HepG2 (cell line): ENCODE measurements around the gene FBXO10. TPM values are rescaled to one million over a fixed set of nuclear protein-coding genes. Genes with fewer than 3 reads are reported as not detected.

Source experiments
- GTF2F1 ChIP-seq: fragments of 150-350 bp; IDR thresholded peaks from 2 replicates; pipeline ENCODE4 v1.6.1; 2014; ENCODE audit warnings: low read length
- ISL2 ChIP-seq: sonication (generic); formaldehyde crosslinking; IDR thresholded peaks from 2 replicates; pipeline ENCODE4 v1.5.0; 2020; ENCODE audit warnings: missing genetic modification reagents
- YY1 ChIP-seq: IDR thresholded peaks from 2 replicates; pipeline ENCODE4 v1.6.1; 2011; ENCODE audit warnings: low read length, low read depth, moderate library complexity, mild to moderate bottlenecking; ENCODE audit not compliant: insufficient read depth, insufficient replicate concordance
- ZNF430 ChIP-seq: sonication (generic); formaldehyde crosslinking; IDR thresholded peaks from 2 replicates; pipeline ENCODE4 v1.9.0; 2021; ENCODE audit warnings: mild to moderate bottlenecking, missing genetic modification reagents
- ZNF501 ChIP-seq: sonication (generic); formaldehyde crosslinking; IDR thresholded peaks from 2 replicates; pipeline ENCODE4 v1.5.1; 2020; ENCODE audit warnings: mild to moderate bottlenecking, moderate library complexity, missing genetic modification reagents
- ZNF644 ChIP-seq: IDR thresholded peaks from 2 replicates; pipeline ENCODE4 v1.6.1; 2016; ENCODE audit warnings: low read depth
- polyA plus RNA-seq, 8 experiments: library from polyadenylated mRNA; depleted of rRNA in 3 of 8; stranded (reverse) in 7 of 8; unstranded in 1 of 8; fragments of >200 nt; fragmentation: Illumina TruSeq in 4 of 8; extraction: Trizol in 4 of 8; gene quantifications; 2 replicates each; pipeline versions ENCODE4 v1.2.1 to v1.2.3, GENCODE V29; 2011 to 2016; ENCODE audit warnings: low read depth in 4 of 8, missing spikeins in 1 of 8, mixed read lengths in 1 of 8; ENCODE audit not compliant: insufficient read depth in 1 of 8
- total RNA-seq, 5 experiments: library from RNA; depleted of rRNA; stranded (reverse); fragments of >200 nt; fragmentation: Illumina TruSeq; extraction: Trizol; gene quantifications; 2 replicates each; pipeline ENCODE4 v1.2.3, GENCODE V29; 2016; ENCODE audit warnings: low read depth in 1 of 5
- TF ChIP-seq, protein P1 (sequence below): sonication (generic); formaldehyde crosslinking; IDR thresholded peaks from 2 replicates; pipeline ENCODE4 v1.4.0; 2020; ENCODE audit warnings: missing genetic modification reagents, mild to moderate bottlenecking, borderline replicate concordance
- TF ChIP-seq, protein P2 (sequence below): sonication (generic); formaldehyde crosslinking; IDR thresholded peaks from 2 replicates; pipeline ENCODE4 v1.4.0; 2020; ENCODE audit warnings: missing genetic modification reagents
- TF ChIP-seq, protein P3 (sequence below): sonication (generic); formaldehyde crosslinking; IDR thresholded peaks from 2 replicates; pipeline ENCODE4 v1.4.0; 2020; ENCODE audit warnings: mild to moderate bottlenecking, missing genetic modification reagents
- TF ChIP-seq, protein P4 (sequence below): sonication (generic); formaldehyde crosslinking; IDR thresholded peaks from 2 replicates; pipeline ENCODE4 v1.5.0; 2020; ENCODE audit warnings: mild to moderate bottlenecking, missing genetic modification reagents
- TF ChIP-seq, protein P5 (sequence below), 2 experiments: fragments of 450-650 bp in 1 of 2; sonication (generic) in 1 of 2; formaldehyde crosslinking; IDR thresholded peaks; 2 replicates each; pipeline versions ENCODE4 v1.5.0 to v1.8.0; 2020 to 2022; ENCODE audit warnings: mild to moderate bottlenecking in 1 of 2, missing genetic modification reagents in 1 of 2

FBXO10 gene
- total and polyA plus RNA-seq, 2 of the 13 experiments (the other 11 are each of a cell fraction or from before 2014, with no cell fraction given): 3.1 to 5.1 TPM

DNA sequence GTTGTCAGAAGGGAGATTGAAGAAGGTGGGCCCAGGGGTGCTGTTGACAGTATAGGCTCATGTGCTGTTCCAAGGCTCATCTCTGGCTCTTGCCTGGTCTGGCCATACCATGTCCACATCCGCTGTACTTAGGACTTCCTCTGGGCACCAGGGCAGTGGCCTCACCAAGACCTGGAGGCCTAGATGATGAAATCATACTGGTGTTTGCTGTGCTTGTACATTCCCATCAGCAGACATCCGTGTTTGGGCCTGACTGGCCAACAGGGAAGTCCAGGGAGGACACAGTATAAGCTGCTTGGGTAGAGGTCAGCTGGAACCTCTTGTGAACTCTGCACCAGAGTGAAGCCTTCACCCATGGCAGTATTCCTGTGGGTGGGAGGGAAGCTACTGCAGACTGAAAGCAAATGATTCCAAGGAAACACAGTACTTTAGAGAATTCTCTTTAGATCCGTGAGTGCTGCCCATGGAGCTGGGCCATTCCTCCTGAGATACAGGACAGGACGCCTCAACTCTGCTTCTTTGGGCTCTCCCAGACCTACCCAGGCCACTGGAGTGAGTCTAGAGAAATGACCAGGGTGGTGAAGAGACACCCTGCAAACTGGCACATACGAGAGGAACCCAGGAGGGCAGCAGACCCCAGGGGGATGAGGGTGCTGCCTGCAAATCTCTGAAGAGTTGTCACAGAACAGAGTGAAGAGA lies 67.9 kb downstream of the FBXO10 start (continued):
- TF ChIP-seq, protein P1, sequence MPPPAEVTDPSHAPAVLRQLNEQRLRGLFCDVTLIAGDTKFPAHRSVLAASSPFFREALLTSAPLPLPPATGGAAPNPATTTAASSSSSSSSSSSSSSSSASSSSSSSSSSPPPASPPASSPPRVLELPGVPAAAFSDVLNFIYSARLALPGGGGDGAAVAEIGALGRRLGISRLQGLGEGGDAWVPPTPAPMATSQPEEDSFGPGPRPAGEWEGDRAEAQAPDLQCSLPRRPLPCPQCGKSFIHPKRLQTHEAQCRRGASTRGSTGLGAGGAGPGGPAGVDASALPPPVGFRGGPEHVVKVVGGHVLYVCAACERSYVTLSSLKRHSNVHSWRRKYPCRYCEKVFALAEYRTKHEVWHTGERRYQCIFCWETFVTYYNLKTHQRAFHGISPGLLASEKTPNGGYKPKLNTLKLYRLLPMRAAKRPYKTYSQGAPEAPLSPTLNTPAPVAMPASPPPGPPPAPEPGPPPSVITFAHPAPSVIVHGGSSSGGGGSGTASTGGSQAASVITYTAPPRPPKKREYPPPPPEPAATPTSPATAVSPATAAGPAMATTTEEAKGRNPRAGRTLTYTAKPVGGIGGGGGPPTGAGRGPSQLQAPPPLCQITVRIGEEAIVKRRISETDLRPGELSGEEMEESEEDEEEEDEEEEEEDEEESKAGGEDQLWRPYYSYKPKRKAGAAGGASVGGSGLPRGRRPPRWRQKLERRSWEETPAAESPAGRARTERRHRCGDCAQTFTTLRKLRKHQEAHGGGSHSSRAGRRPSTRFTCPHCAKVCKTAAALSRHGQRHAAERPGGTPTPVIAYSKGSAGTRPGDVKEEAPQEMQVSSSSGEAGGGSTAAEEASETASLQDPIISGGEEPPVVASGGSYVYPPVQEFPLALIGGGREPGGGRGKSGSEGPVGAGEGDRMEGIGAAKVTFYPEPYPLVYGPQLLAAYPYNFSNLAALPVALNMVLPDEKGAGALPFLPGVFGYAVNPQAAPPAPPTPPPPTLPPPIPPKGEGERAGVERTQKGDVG (CRISPR knock-in tag): no peak
- peak; percentile 98 for TF ChIP-seq ZNF644
- peak; percentile 68; the same call in 1 of the 2 replicates for TF ChIP-seq ISL2 (CRISPR knock-in tag)
- TF ChIP-seq YY1: peak; percentile 12
- TF ChIP-seq, protein P2, sequence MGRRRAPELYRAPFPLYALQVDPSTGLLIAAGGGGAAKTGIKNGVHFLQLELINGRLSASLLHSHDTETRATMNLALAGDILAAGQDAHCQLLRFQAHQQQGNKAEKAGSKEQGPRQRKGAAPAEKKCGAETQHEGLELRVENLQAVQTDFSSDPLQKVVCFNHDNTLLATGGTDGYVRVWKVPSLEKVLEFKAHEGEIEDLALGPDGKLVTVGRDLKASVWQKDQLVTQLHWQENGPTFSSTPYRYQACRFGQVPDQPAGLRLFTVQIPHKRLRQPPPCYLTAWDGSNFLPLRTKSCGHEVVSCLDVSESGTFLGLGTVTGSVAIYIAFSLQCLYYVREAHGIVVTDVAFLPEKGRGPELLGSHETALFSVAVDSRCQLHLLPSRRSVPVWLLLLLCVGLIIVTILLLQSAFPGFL (CRISPR knock-in tag): no peak
- TF ChIP-seq, protein P3, sequence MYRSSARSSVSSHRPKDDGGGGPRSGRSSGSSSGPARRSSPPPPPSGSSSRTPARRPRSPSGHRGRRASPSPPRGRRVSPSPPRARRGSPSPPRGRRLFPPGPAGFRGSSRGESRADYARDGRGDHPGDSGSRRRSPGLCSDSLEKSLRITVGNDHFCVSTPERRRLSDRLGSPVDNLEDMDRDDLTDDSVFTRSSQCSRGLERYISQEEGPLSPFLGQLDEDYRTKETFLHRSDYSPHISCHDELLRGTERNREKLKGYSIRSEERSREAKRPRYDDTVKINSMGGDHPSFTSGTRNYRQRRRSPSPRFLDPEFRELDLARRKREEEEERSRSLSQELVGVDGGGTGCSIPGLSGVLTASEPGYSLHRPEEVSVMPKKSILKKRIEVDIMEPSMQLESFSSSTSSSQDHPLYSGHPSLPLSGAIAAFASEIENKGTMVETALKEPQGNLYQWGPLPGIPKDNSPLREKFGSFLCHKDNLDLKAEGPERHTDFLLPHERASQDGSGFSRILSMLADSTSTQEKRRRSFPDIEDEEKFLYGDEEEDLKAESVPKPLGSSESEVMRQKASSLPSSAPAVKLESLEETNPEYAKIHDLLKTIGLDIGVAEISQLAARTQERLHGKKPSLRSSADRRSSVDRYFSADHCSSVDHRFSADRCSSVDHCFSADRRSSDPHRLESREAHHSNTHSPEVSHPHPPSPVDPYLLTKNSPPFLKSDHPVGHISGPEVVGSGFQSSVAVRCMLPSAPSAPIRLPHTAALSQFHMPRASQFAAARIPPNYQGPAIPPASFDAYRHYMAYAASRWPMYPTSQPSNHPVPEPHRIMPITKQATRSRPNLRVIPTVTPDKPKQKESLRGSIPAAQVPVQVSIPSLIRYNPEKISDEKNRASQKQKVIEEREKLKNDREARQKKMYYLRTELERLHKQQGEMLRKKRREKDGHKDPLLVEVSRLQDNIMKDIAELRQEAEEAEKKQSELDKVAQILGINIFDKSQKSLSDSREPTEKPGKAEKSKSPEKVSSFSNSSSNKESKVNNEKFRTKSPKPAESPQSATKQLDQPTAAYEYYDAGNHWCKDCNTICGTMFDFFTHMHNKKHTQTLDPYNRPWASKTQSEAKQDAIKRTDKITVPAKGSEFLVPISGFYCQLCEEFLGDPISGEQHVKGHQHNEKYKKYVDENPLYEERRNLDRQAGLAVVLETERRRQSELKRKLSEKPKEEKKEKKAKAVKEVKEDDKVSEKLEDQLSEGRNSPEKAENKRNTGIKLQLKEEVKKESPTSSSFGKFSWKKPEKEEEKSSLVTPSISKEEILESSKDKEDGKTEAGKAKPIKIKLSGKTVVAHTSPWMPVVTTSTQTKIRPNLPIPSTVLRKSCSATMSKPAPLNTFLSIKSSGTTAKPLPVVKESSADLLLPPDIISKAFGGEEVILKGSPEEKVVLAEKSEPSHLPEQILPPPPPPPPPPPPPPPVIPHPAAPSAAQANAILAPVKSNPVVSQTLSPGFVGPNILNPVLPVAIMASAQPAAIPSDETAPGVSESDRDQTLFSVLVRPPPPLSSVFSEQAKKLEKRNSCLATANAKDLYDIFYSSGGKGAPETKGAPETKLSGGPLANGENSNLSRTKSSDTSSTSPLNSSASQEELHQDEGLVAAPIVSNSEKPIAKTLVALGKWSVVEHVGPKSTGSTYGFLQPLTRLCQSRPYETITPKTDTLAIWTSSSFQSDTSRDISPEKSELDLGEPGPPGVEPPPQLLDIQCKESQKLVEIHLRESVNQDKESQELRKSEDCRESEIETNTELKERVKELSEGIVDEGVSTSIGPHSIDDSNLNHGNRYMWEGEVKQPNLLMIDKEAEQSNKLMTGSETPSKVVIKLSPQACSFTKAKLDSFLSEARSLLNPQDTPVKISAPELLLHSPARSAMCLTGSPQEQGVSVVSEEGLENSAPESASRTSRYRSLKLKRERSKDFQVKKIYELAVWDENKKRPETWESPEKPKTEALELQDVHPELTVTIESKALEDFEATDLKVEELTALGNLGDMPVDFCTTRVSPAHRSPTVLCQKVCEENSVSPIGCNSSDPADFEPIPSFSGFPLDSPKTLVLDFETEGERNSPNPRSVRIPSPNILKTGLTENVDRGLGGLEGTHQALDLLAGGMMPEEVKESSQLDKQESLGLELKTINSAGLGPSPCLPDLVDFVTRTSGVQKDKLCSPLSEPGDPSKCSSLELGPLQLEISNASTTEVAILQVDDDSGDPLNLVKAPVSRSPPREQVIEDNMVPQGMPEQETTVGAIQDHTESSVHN: peak; percentile 77; the same call in 1 of the 2 replicates
- TF ChIP-seq, protein P4, sequence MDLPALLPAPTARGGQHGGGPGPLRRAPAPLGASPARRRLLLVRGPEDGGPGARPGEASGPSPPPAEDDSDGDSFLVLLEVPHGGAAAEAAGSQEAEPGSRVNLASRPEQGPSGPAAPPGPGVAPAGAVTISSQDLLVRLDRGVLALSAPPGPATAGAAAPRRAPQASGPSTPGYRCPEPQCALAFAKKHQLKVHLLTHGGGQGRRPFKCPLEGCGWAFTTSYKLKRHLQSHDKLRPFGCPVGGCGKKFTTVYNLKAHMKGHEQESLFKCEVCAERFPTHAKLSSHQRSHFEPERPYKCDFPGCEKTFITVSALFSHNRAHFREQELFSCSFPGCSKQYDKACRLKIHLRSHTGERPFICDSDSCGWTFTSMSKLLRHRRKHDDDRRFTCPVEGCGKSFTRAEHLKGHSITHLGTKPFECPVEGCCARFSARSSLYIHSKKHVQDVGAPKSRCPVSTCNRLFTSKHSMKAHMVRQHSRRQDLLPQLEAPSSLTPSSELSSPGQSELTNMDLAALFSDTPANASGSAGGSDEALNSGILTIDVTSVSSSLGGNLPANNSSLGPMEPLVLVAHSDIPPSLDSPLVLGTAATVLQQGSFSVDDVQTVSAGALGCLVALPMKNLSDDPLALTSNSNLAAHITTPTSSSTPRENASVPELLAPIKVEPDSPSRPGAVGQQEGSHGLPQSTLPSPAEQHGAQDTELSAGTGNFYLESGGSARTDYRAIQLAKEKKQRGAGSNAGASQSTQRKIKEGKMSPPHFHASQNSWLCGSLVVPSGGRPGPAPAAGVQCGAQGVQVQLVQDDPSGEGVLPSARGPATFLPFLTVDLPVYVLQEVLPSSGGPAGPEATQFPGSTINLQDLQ (CRISPR knock-in tag): no peak
- peak; percentile 69; the same call in 1 of the 2 replicates for TF ChIP-seq ZNF501
- no peak for TF ChIP-seq GTF2F1
- TF ChIP-seq, protein P5, sequence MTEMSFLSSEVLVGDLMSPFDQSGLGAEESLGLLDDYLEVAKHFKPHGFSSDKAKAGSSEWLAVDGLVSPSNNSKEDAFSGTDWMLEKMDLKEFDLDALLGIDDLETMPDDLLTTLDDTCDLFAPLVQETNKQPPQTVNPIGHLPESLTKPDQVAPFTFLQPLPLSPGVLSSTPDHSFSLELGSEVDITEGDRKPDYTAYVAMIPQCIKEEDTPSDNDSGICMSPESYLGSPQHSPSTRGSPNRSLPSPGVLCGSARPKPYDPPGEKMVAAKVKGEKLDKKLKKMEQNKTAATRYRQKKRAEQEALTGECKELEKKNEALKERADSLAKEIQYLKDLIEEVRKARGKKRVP (CRISPR knock-in tag; IDR thresholded peaks at IDR 0.05): peak in 1 of 2 experiments; percentile 99; a peak in 2 of 4 replicates
- TF ChIP-seq ZNF430 (CRISPR knock-in tag): peak; percentile 87; the same call in 1 of the 2 replicates
